ENCODE measurements around the gene CHAC1.

CHAC1 gene

DNA sequence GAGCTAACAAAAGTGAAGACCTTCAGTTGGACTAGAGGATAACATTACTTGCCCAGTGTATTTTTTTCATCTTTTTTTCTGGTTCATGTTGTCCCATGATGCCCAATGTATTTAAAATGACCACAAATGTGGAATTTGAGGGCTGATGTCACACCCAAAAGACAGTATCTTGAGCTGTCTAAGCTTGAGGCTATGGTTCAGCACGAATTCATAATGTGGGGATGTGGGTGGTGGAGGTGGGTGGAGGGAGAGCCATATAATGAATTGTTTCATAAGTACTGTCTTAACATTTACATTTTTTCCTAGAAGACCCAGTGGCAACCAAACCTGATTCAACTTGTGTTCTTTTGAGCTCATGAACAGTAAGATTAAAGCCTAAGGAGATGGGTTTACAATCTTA, 37.5 kb downstream of the CHAC1 start:
- no peak for DNase-seq

GRCh38 chr15:40991355-40991754, 38.1 kb downstream of the CHAC1 start:
- no peak for DNase-seq

- no peak for DNase-seq
Observed at GRCh38 chr15:40992241-40992741, 39.0 kb downstream of the CHAC1 start.

- DNase-seq, result no peak
Observed at GRCh38 chr15:40992825-40993224, 39.6 kb downstream of the CHAC1 start.

- no peak for DNase-seq
Observed at GRCh38 chr15:40995656-40996055, 42.4 kb downstream of the CHAC1 start.

- no peak for DNase-seq
Observed at GRCh38 chr15:40999190-40999589, 45.9 kb downstream of the CHAC1 start.

DNA sequence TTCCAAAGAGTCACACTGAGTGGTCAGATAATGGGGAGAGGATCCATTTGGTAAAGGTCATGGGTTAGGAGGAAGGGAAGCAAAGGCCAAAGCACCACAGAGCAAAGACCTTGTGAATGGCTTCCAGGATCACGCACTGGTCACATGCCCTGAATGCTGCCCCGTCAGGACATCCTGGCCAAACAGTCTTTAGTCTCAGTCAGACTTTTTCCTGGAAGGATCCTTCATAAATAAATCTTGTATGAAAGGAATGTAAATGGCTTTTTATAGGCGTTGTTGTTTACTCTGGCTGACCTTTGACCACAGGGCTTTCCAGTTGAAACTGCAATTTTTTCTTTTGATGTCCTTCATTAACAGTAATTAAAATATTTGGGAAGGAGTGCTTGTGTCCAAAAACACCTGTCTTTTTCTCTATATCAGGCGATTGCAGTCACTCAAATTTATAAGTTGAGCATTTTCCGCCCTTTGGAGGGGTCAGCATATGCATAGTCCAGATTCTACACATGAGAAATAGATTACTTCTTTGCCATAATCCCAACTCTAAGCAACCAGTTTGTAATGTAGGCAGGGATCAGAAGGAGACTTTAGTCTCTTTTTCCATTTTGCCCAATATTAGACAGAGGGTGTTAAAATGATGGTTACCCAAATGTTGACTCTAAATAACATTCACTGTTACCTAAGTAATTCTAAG, 48.4 kb downstream of the CHAC1 start:
- no peak for DNase-seq

GRCh38 chr15:41004490-41004889, 51.2 kb downstream of the CHAC1 start:
- DNase-seq, result no peak

All from CD4-positive, alpha-beta T cell treated with Interleukin-12 subunit alpha and Interleukin-12 subunit beta, for 1 hour (primary cell).